GM19468 (cell line): ENCODE results near the gene LRRC74A.

Source experiments
- ATAC-seq: cut with Tn5 transposase; IDR thresholded peaks from one replicate; pipeline ENCODE4 v1.9.1; 2021; ENCODE audit warnings: mild to moderate bottlenecking, moderate library complexity, moderate number of reproducible peaks; ENCODE audit not compliant: unreplicated experiment; ENCODE audit errors: extremely low read depth

Gene LRRC74A

GRCh38 chr14:76826122-76826521, at the start of gene LRRC74A:
LRRC74A (plus strand) TSS chr14:76826408; CDS start chr14:76826698, 290 bp downstream.
- ATAC-seq = no peak

DNA sequence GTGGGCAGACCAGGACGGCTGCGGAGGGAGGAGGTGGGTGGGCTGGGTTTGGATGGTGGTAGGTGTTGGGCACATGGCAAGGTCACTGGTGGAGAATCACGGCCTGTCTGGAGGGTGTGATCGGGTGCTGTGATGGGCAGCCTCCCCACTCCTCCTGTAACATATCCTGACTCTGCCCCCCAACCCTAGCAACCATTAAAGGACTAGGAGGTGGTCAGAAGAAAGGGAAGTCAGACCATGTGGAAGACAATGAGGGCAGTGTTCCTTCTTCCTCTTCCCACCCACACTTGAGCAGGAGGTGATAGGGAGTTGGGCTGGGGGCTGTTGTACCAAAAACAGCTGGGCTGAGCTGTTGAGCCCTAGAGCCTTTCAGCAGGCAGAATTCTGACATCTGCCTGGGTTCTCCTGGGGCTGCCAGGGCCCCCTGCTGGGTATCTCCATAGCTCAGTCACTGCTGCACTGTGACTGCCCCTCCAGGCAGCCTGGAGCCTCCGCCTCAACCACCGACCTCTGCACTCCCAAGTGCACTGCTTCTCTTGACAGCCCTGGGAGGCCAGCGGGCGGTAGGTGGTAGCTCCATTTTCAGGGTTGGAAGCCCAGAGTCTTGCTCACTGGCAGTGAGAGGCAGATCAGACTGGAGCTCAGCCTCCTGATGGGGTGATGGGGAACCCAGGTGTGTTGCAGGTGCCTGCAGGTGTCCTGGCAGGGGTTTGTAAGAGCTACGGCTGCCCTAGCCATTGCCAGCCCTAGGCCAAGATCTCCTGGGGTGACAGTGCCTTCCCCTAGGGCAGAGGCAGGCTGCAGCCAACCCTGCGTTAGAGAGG, 49.6 kb upstream of the LRRC74A start:
- no peak for ATAC-seq

DNA sequence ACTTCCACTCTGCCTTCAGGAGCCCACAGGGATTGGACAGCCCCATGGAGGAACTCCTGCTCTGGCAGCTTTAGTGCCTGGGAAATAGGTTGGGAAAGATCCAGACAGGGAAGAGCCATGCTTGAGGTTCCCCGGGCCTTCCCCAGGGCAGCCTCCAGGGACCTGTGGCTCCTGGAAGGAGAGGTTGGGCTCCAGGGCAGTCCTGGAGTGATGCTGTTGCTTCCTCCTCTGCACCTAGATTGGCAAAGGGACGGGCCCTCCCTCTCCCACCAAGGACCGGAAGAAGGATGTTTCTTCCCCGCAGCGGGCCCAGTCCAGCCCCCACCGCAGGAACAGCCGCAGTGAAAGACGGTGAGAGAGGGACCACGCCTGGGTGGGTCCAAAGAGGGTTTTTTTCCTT, 48.5 kb upstream of the LRRC74A start:
- no peak for ATAC-seq

- ATAC-seq = no peak
Measured at GRCh38 chr14:76778546-76779215, 47.5 kb upstream of the LRRC74A start.

- ATAC-seq = no peak
Measured at GRCh38 chr14:76779221-76780057, 46.8 kb upstream of the LRRC74A start.

GRCh38 chr14:76780058-76780345, 46.2 kb upstream of the LRRC74A start:
- ATAC-seq = no peak

GRCh38 chr14:76780360-76780759, 45.8 kb upstream of the LRRC74A start:
- no peak for ATAC-seq

DNA sequence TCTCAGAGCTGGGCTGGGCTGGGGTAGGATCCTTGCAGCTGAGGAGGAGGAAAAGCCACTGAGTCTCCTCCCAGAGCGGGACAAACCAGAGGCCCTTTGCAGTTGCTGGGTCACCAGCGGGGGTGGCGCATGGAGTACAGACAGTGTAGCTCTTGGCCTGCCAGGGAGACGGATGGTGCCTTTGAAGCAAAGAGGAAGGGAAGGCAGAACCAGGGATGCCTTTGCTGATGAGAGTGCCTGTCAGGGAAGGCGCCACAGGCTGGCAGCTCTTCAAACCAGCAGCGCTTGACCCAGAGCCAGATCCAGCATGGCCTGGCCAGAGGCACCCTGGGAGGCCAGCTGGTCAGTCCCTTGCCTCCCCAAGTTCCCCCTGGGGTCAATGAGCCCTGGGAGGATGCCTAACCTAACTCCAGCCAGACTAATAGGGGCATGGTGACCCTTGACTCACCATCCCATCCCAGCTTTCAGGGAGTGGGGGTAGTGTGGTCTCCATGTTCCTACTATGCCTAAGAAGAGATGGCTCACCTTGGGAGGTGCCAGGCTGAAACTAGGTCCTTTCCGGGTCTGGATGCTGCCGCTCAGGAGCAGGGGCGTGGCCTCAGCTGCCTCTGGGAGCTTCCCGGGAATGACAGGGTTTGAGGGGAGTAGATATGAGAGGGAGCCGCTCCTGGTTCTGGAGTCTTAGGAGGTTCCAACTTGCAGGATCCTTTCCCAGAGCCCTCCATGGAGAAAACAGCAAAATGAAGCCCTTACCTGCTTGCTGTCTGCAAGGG, 45.1 kb upstream of the LRRC74A start:
- no peak for ATAC-seq

DNA sequence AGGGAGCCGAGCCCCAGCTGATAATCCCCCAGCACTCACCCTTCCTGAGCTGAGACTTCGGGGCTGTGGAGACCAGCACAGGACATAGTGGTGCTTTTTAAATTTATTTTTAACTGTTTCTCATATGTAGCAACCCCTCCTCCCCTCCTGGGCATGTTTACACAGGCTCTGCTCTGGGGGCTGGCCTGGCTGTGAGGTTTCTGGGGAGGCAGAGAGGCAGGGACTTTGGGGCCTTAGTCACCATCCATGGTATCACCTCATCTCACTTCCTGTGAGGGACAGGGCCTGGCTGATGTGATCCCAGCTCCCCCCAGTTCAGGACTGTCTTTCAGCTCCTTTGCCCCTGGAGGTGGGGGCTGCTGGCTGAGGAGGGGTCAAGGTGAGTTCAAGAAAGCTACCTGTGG, 44.6 kb upstream of the LRRC74A start:
- ATAC-seq = no peak

DNA sequence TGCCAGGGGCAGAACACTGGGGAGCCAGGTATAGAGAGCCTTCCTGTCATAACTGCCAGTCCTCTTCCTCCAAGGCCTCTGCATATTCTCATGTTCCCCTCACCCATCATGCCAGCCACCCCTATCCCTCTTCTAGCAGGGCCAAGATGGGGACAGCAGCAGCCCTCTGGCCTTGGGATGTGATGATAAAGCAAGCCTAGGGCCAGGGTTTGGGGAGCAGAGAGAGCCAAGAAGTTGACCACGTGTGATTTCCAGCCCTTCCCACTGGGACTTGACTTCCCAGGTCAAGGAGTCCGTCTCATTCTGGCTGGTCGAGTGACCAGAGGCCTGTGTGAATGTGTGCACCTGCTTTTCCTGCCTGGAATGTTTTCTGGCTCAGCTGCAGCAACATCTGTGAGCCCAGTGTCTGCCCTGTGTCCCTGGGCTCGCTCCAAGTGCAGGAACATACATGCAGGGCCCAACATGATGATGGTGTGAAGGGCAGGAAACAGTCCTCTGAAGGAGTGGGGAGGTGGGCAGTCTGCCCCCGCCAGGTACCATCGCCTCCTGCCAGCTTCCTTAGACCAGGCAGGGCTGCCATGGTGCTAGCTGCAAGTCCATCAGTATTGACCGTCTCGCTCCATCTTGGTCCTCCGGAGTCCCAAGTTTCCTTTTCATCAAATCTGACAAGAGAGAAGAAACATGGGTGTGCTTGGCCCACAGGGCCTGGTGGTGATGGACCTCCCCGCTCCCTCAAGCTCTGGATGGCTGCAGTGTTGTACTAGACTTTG, 43.9 kb upstream of the LRRC74A start:
- no peak for ATAC-seq

- ATAC-seq = peak; percentile 18
Measured at GRCh38 chr14:76782885-76783566, 43.2 kb upstream of the LRRC74A start.

- no peak for ATAC-seq
Measured at GRCh38 chr14:76784266-76784874, 41.8 kb upstream of the LRRC74A start.

DNA sequence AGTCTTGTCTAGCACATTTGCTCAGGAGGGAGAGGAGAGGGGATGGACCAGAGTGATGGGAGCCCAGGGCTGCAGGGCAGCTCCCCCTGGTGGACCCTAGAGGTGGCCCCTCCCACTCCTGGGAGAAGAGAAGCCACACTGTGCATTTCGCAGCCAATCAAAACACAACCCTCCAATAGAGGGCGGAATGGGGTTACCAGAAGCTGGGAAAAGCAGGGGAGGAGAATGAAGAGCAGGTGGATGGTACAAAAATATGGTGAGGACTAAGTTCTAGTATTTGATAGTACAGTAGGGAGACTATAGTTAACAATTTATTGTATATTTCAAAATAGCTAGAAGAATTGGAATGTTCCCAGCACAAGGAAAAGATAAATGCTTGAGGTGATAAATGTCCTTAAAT, 41.3 kb upstream of the LRRC74A start:
- ATAC-seq = peak; percentile 60

DNA sequence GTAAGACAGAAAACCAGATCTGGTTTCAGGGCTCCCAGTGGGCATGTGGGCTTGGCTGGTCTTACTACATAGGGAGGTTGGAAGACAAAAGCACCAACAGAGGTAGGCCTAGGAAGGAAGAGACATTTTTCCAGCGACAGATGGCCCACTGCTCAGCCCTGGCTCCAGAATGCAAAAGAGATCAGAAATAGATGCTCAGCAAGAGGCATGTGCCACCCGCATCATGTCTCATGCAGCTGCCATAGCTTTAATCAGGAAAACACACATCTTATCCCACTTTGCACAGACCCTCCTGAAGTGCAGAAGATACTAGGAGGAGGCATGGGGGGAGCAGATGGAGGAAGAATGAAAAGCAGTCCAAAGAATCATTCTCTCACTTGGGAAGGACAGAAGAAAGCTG, 39.6 kb upstream of the LRRC74A start:
- ATAC-seq = no peak

- ATAC-seq = no peak
Measured at GRCh38 chr14:76792422-76792821, 33.8 kb upstream of the LRRC74A start.

DNA sequence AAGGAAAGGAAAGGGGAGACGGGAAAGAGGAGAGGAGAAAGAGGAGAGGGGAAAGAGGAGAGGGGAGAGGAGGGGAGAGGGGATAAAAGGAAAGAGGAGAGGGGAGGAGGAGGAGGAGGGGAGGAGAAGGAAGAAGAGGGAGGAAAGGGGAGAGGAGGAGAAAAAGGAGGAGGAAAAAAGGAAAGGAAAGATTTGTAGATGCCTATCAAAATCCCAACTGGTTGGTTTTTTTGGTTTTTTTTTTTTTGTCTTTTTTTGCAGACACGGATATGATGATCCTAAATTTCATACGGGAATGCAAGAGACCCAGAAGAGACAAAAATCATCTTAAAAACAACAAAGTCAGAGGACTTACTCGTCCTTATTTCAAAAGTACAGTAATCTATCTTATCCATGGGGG, 32.9 kb upstream of the LRRC74A start:
- ATAC-seq = no peak

DNA sequence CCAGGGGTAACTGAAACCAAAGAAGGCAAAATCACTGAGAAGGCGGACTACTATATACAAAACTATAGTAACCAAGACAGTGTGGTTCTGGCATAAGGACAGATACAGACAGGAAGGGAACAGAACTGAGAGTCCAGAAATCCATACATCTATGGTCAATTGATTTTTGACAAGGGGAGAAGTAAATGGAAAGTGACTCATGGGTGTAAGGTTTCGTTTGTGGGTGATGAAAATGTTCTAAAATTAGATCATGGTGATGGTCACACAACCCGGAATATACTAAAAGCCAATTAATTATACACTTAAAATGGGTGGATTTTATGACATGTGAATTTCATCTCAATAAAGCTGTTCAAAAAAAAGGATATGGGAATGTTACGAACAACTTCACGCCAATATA, 32.3 kb upstream of the LRRC74A start:
- no peak for ATAC-seq

DNA sequence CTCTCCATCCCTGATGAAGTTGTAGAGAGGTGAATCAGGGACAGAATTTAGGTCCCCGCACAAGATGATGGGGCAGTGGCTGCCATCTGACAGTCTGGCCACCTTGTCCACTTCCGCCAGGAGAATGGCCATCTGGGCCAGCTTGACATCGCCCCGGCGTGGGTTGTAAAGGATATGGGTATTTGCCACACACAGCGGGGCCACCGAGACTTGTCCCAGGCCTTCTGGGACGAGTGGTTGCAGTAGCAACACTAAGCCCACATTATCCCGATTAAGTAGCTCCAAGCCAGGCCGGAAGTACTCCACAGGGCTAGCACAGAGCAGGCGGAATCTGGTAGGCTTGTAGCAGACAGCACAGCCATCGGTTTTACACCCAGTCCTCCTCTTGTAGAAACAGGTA, 19.8 kb upstream of the LRRC74A start:
- no peak for ATAC-seq

DNA sequence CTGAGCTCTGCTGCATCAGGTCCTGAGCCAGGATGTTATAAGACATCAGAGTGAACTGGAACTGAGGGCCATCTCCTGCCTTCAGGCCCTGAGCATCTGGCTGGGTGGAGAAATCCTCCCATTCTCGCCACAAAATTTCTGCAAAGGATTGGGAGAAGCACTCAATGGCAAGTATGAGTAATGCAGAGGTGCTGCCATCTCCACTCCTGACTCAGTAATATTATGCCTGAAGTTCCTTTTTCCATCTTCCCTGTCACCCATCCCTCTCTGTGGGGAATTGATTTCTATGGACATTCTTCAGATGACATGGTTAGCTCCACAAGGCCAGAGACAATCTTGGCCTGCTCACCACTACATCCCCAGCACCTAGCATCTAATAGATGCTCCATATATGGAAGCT, 18.2 kb upstream of the LRRC74A start:
- no peak for ATAC-seq
